OCI-LY3 (cell line): ENCODE data around the gene CDRT15.
"Not testable (repeated sequence)": the region's sequence is repeated elsewhere in the genome, so short reads cannot be mapped to it uniquely, and the experiment has no call there.

Source experiments
- H2AFZ ChIP-seq: fragments of 200-600, 300-600 bp; shearing (Covaris generic); 2 replicates; pipeline ENCODE4 v1.6.0; 2014; ENCODE audit warnings: antibody characterized with exemption, low read depth, low read length
- H3K27ac ChIP-seq: fragments of 200-600, 300-600 bp; sonication (generic); 2 replicates; pipeline ENCODE4 v1.5.1; 2014; ENCODE audit warnings: mild to moderate bottlenecking, low read length, moderate library complexity, mixed read lengths
- H3K27me3 ChIP-seq: fragments of 200-600, 300-600 bp; sonication (generic); 2 replicates; pipeline ENCODE4 v1.6.1; 2014; ENCODE audit warnings: low read depth, low read length, mixed read lengths
- H3K36me3 ChIP-seq: fragments of 200-600, 300-600 bp; sonication (generic); replicated peaks from 2 replicates; pipeline ENCODE3; 2014; ENCODE audit warnings: low read depth, low read length, mixed read lengths
- H3K4me1 ChIP-seq: fragments of 300-600, 200-600 bp; sonication (generic); 2 replicates; pipeline ENCODE4 v1.6.1; 2014; ENCODE audit warnings: low read length, mixed read lengths
- H3K4me2 ChIP-seq: fragments of 200-600, 300-600 bp; sonication (generic); 2 replicates; pipeline ENCODE4 v1.6.1; 2014; ENCODE audit warnings: low read length, mixed read lengths
- H3K4me3 ChIP-seq: fragments of 300-600, 200-600 bp; sonication (generic); 2 replicates; pipeline ENCODE4 v1.5.1; 2014; ENCODE audit warnings: antibody characterized with exemption, mild to moderate bottlenecking, low read length, moderate library complexity
- H3K79me2 ChIP-seq: fragments of 300-600, 200-600 bp; shearing (Covaris generic); 2 replicates; pipeline ENCODE4 v1.6.1; 2014; ENCODE audit warnings: mild to moderate bottlenecking, low read length, mixed read lengths
- H3K9ac ChIP-seq: fragments of 300-600, 200-600 bp; shearing (Covaris generic); 2 replicates; pipeline ENCODE4 v1.6.0; 2014; ENCODE audit warnings: mild to moderate bottlenecking, low read length, moderate library complexity
- H3K9me3 ChIP-seq: fragments of 200-600, 300-600 bp; shearing (Covaris generic); 2 replicates; pipeline ENCODE4 v1.6.1; 2014; ENCODE audit warnings: low read length, mixed read lengths; ENCODE audit not compliant: insufficient read depth
- H4K20me1 ChIP-seq: fragments of 200-600, 300-600 bp; sonication (generic); 2 replicates; pipeline ENCODE4 v1.6.1; 2016; ENCODE audit warnings: low read length, mixed read lengths; ENCODE audit not compliant: insufficient read depth
- CTCF ChIP-seq: fragments of 200-600, 300-600 bp; sonication (generic); IDR thresholded peaks from 2 replicates; pipeline ENCODE4 v1.5.1; 2014; ENCODE audit warnings: antibody characterized with exemption, low read length, low read depth
- EZH2phosphoT487 ChIP-seq: fragments of 200-600 bp; shearing (Covaris generic); IDR thresholded peaks from 2 replicates; pipeline ENCODE4 v1.6.1; 2018; ENCODE audit warnings: antibody characterized with exemption, mixed run types, low read depth

Gene CDRT15

GRCh38 chr17:14197057-14197456 is 39.6 kb downstream of the CDRT15 start:
- Histone ChIP-seq H3K4me3 (no peak overlapping the region), H3K79me2 (no peaks in the 10 kb centered on the region), H3K9ac (no peak overlapping the region), H3K9me3 (no peaks in the 10 kb centered on the region), H3K4me2 (no peak overlapping the region), H3K27ac (no peak overlapping the region), H4K20me1 (no peaks in the 10 kb centered on the region), H3K27me3 (no peaks in the 10 kb centered on the region), H2AFZ (no peak overlapping the region), H3K4me1 (no peaks in the 10 kb centered on the region), H3K36me3 (no peaks in the 10 kb centered on the region)
- TF ChIP-seq CTCF (no peak), EZH2phosphoT487 (no peak)

GRCh38 chr17:14196377-14196997 is 40.2 kb downstream of the CDRT15 start:
- Histone ChIP-seq H3K27ac (no peak overlapping the region), H3K9me3 (no peaks in the 10 kb centered on the region), H3K9ac (no peak overlapping the region), H3K4me3 (no peak overlapping the region), H4K20me1 (no peaks in the 10 kb centered on the region), H3K4me2 (no peak overlapping the region), H3K4me1 (no peaks in the 10 kb centered on the region), H3K79me2 (no peaks in the 10 kb centered on the region), H2AFZ (no peak overlapping the region), H3K27me3 (no peaks in the 10 kb centered on the region), H3K36me3 (no peaks in the 10 kb centered on the region)
- TF ChIP-seq CTCF (no peak), EZH2phosphoT487 (no peak)

GRCh38 chr17:14192636-14193344 is 43.9 kb downstream of the CDRT15 start:
- H3K27ac ChIP-seq, H3K4me3 ChIP-seq, H3K36me3 ChIP-seq, H3K9me3 ChIP-seq, H3K9ac ChIP-seq, H3K79me2 ChIP-seq, H2AFZ ChIP-seq, H3K4me1 ChIP-seq, H3K27me3 ChIP-seq, H4K20me1 ChIP-seq, H3K4me2 ChIP-seq: not testable (repeated sequence)

- not testable (repeated sequence) for H3K4me2 ChIP-seq, H3K9ac ChIP-seq, H3K9me3 ChIP-seq, H4K20me1 ChIP-seq, H3K36me3 ChIP-seq, H3K4me3 ChIP-seq, H2AFZ ChIP-seq, H3K27me3 ChIP-seq, H3K27ac ChIP-seq, H3K4me1 ChIP-seq, H3K79me2 ChIP-seq
These were observed 44.6 kb downstream of the CDRT15 start for GRCh38 chr17:14192039-14192438.

GRCh38 chr17:14191469-14191868 is 45.2 kb downstream of the CDRT15 start:
- H3K27me3 ChIP-seq, H3K79me2 ChIP-seq, H3K4me2 ChIP-seq, H3K36me3 ChIP-seq, H4K20me1 ChIP-seq, H3K9me3 ChIP-seq, H3K4me1 ChIP-seq, H3K4me3 ChIP-seq, H2AFZ ChIP-seq, H3K9ac ChIP-seq, H3K27ac ChIP-seq: not testable (repeated sequence)

- not testable (repeated sequence) for H3K4me1 ChIP-seq, H3K36me3 ChIP-seq, H3K9ac ChIP-seq, H3K4me2 ChIP-seq, H4K20me1 ChIP-seq, H2AFZ ChIP-seq, H3K27me3 ChIP-seq, H3K9me3 ChIP-seq, H3K79me2 ChIP-seq, H3K4me3 ChIP-seq, H3K27ac ChIP-seq
These were observed 45.9 kb downstream of the CDRT15 start for GRCh38 chr17:14190774-14191173.

- H2AFZ ChIP-seq, H3K36me3 ChIP-seq, H3K27ac ChIP-seq, H3K9ac ChIP-seq, H3K4me2 ChIP-seq, H3K9me3 ChIP-seq, H3K79me2 ChIP-seq, H3K4me3 ChIP-seq, H4K20me1 ChIP-seq, H3K4me1 ChIP-seq, H3K27me3 ChIP-seq: not testable (repeated sequence)
These were observed 50.2 kb downstream of the CDRT15 start for GRCh38 chr17:14186443-14186842.
